Right atrium auricular region (tissue), 2 donors: ENCODE results near the gene JAKMIP3. TPM values are rescaled to one million over a fixed set of nuclear protein-coding genes. Genes with fewer than 3 reads are reported as not detected.

ENCODE experiments used
- DNase-seq: peaks from one replicate; pipeline ENCODE4 v3.0.0-alpha.2; 2019; ENCODE audit warnings: low spot score
- H3K27ac ChIP-seq, 2 donors: fragments of 200-600 bp; sonication (generic); 1 replicate in 1 of 2; 2 replicates in 1 of 2; pipeline ENCODE4 v1.5.1; 2016 to 2019
- H3K27me3 ChIP-seq, 2 donors: fragments of 200-600 bp; sonication (generic); one replicate each; pipeline versions ENCODE4 v1.5.1 to v1.6.0; 2017 to 2019
- H3K36me3 ChIP-seq: fragments of 200-600 bp; sonication (generic); one replicate; pipeline ENCODE4 v1.5.1; 2016
- H3K4me1 ChIP-seq, 2 donors: fragments of 200-600 bp; sonication (generic); one replicate each; pipeline versions ENCODE4 v1.5.1 to v1.6.0; 2017 to 2019
- H3K4me3 ChIP-seq, 2 donors: fragments of 200-600 bp; sonication (generic); 1 replicate in 1 of 2; 2 replicates in 1 of 2; pipeline ENCODE4 v1.5.1; 2017 to 2019; ENCODE audit warnings: mild to moderate bottlenecking in 1 of 2, moderate library complexity in 1 of 2
- H3K9me3 ChIP-seq, 2 donors: fragments of 200-600 bp; sonication (generic); one replicate each; pipeline ENCODE4 v1.5.1; 2019
- CTCF ChIP-seq, 2 donors: fragments of 200-600 bp; sonication (generic); IDR thresholded peaks; one replicate each; pipeline ENCODE4 v1.5.1; 2019; ENCODE audit warnings: antibody characterized with exemption in 2 of 2
- total RNA-seq, 2 donors: library from RNA; depleted of rRNA; stranded (reverse); fragments of >200 nt; gene quantifications; one replicate each; pipeline ENCODE4 v1.1.0, GENCODE V29; 2016

JAKMIP3 gene
- total RNA-seq, 2 donors from 2014 or later = 0.20 to 0.44 TPM

GRCh38 chr10:132068431-132069121, 2.8 kb downstream of the JAKMIP3 start:
- Histone ChIP-seq H3K36me3 (no peaks in the 10 kb centered on the region), H3K9me3 (peaks cover 0 to 12% of the 10 kb centered on the region in 2 donors), H3K4me1 (peaks cover 0 to 19% of the 10 kb centered on the region in 2 donors), H3K27ac (no peak overlapping the region), H3K27me3 (no peaks in the 10 kb centered on the region), H3K4me3 (no peak overlapping the region)
- no peak for TF ChIP-seq CTCF (IDR thresholded peaks at IDR 0.05)
- peak; percentile 40 for DNase-seq

- no peak for TF ChIP-seq CTCF (IDR thresholded peaks at IDR 0.05)
- peak; percentile 36 for DNase-seq
- Histone ChIP-seq H3K36me3 (no peaks in the 10 kb centered on the region), H3K27ac (no peak overlapping the region), H3K4me3 (no peak overlapping the region), H3K4me1 (peaks cover 0 to 19% of the 10 kb centered on the region in 2 donors), H3K27me3 (no peaks in the 10 kb centered on the region), H3K9me3 (peaks cover 0 to 12% of the 10 kb centered on the region in 2 donors)
Measured at GRCh38 chr10:132069122-132069848, 3.5 kb downstream of the JAKMIP3 start.

GRCh38 chr10:132069849-132070182, 4.1 kb downstream of the JAKMIP3 start:
- no peaks in the 10 kb centered on the region for H3K27me3 ChIP-seq
- peaks cover 0 to 12% of the 10 kb centered on the region in 2 donors for H3K9me3 ChIP-seq
- H3K4me1 ChIP-seq = peaks cover 0 to 15% of the 10 kb centered on the region in 2 donors
- no peak overlapping the region for H3K4me3 ChIP-seq
- DNase-seq = peak; percentile 43
- no peak overlapping the region for H3K27ac ChIP-seq
- no peak for TF ChIP-seq CTCF (IDR thresholded peaks at IDR 0.05)
- H3K36me3 ChIP-seq = no peaks in the 10 kb centered on the region

- Histone ChIP-seq H3K4me3 (no peak overlapping the region), H3K9me3 (peaks cover 0 to 12% of the 10 kb centered on the region in 2 donors), H3K27ac (no peak overlapping the region), H3K4me1 (peaks cover 0 to 8% of the 10 kb centered on the region in 2 donors), H3K36me3 (no peaks in the 10 kb centered on the region), H3K27me3 (no peaks in the 10 kb centered on the region)
- no peak for TF ChIP-seq CTCF (IDR thresholded peaks at IDR 0.05)
- no peak for DNase-seq
Measured at GRCh38 chr10:132070724-132071123, 5.0 kb downstream of the JAKMIP3 start.

- Histone ChIP-seq H3K9me3 (peaks cover 0 to 12% of the 10 kb centered on the region in 2 donors), H3K4me3 (no peak overlapping the region), H3K36me3 (no peaks in the 10 kb centered on the region), H3K27ac (no peak overlapping the region), H3K4me1 (peaks cover 0 to 1% of the 10 kb centered on the region in 2 donors), H3K27me3 (no peaks in the 10 kb centered on the region)
- no peak for DNase-seq
- no peak for TF ChIP-seq CTCF (IDR thresholded peaks at IDR 0.05)
Measured at GRCh38 chr10:132071667-132072066, 5.9 kb downstream of the JAKMIP3 start.
